ENCODE measurements around the gene GJB6.

- TF ChIP-seq TAF1 (IDR thresholded peaks at IDR 0.05; ENCODE audit: borderline replicate concordance, low read depth, low read length) (no peak), POLR2AphosphoS5 (IDR thresholded peaks at IDR 0.05; ENCODE audit: low read depth, low read length) (no peak), CTCF (IDR thresholded peaks at IDR 0.05) (no peak), PBX3 (IDR thresholded peaks at IDR 0.05) (no peak)
Measured at GRCh38 chr13:20206065-20206697, 25.9 kb downstream of the GJB6 start.
